HG02798 (cell line): ENCODE data around the gene TRRAP.

Experiments
- ATAC-seq: cut with Tn5 transposase; IDR thresholded peaks from one replicate; pipeline ENCODE4 v1.9.1; 2021; ENCODE audit warnings: mild to moderate bottlenecking; ENCODE audit not compliant: unreplicated experiment, poor library complexity

Gene TRRAP

GRCh38 chr7:98887038-98887437, 8.7 kb downstream of the TRRAP start:
- no peak for ATAC-seq

- ATAC-seq: no peak
Measured at GRCh38 chr7:98892609-98893008, 14.3 kb downstream of the TRRAP start.

- ATAC-seq: no peak
Measured at GRCh38 chr7:98899816-98900215, 21.5 kb downstream of the TRRAP start.

- no peak for ATAC-seq
Measured at GRCh38 chr7:98900815-98901214, 22.5 kb downstream of the TRRAP start.

- ATAC-seq: no peak
Measured at GRCh38 chr7:98902523-98902922, 24.2 kb downstream of the TRRAP start.

- ATAC-seq: no peak
Measured at GRCh38 chr7:98903246-98903645, 24.9 kb downstream of the TRRAP start.

- ATAC-seq: no peak
Measured at GRCh38 chr7:98907570-98907969, 29.2 kb downstream of the TRRAP start.

GRCh38 chr7:98908585-98908984, 30.3 kb downstream of the TRRAP start:
- ATAC-seq: no peak

- no peak for ATAC-seq
Measured at GRCh38 chr7:98909487-98909886, 31.2 kb downstream of the TRRAP start.

GRCh38 chr7:98910427-98910826, 32.1 kb downstream of the TRRAP start:
- no peak for ATAC-seq

- no peak for ATAC-seq
Measured at GRCh38 chr7:98911916-98912315, 33.6 kb downstream of the TRRAP start.

- ATAC-seq: no peak
Measured at GRCh38 chr7:98913026-98913425, 34.7 kb downstream of the TRRAP start.

- ATAC-seq: no peak
Measured at GRCh38 chr7:98913612-98914011, 35.3 kb downstream of the TRRAP start.

GRCh38 chr7:98917331-98917730, 39.0 kb downstream of the TRRAP start:
- no peak for ATAC-seq

GRCh38 chr7:98921608-98922372, 43.5 kb downstream of the TRRAP start:
- ATAC-seq: no peak

GRCh38 chr7:98922392-98923187, 44.3 kb downstream of the TRRAP start:
- ATAC-seq: no peak

GRCh38 chr7:98923512-98923911, 45.2 kb downstream of the TRRAP start:
- ATAC-seq: no peak

GRCh38 chr7:98927125-98927524, 48.8 kb downstream of the TRRAP start:
- ATAC-seq: no peak

GRCh38 chr7:98930464-98930863, 52.1 kb downstream of the TRRAP start:
- peak; percentile 18 for ATAC-seq

- peak; percentile 66 for ATAC-seq
Measured at GRCh38 chr7:98930921-98931320, 52.6 kb downstream of the TRRAP start.

GRCh38 chr7:98933321-98933720, 55.0 kb downstream of the TRRAP start:
- ATAC-seq: no peak

- ATAC-seq: no peak
Measured at GRCh38 chr7:98934267-98934666, 55.9 kb downstream of the TRRAP start.
